Omental fat pad (tissue), 4 donors: ENCODE data around the gene ERFL. TPM values are rescaled to one million over a fixed set of nuclear protein-coding genes. Genes with fewer than 3 reads are reported as not detected.
A peak's percentile ranks its signal among the peaks of the same experiment; 100 is the strongest.
"Not testable (repeated sequence)": the region's sequence is repeated elsewhere in the genome, so short reads cannot be mapped to it uniquely, and the experiment has no call there.

Experiments
- ATAC-seq: fragments of 150-250 bp; one replicate; pipeline ENCODE4 v1.9.1; 2016; ENCODE audit warnings: mild to moderate bottlenecking, moderate library complexity; ENCODE audit not compliant: low FRiP score
- DNase-seq: peaks from one replicate; pipeline ENCODE4 v3.0.0-alpha.2; 2019; ENCODE audit warnings: low spot score
- CTCF ChIP-seq, 3 donors: fragments of 450-650 bp; IDR thresholded peaks; one replicate each; pipeline ENCODE4 v1.5.1; 2016 to 2017; ENCODE audit warnings: antibody characterized with exemption in 3 of 3, mild to moderate bottlenecking in 3 of 3, moderate library complexity in 2 of 3
- total RNA-seq, 4 donors: library from RNA; depleted of rRNA; stranded (reverse); fragments of >200 nt; gene quantifications; one replicate each; pipeline ENCODE4 v1.1.0, GENCODE V29; 2016

The ERFL gene
- total RNA-seq, 4 donors from 2014 or later, result 0.25 TPM; not detected in 3

GRCh38 chr19:41944336-41944735 lies 16.1 kb upstream of the ERFL start:
- no peak for ATAC-seq
- no peak for TF ChIP-seq CTCF (IDR thresholded peaks at IDR 0.05)
- DNase-seq, result no peak

GRCh38 chr19:41941410-41942202 lies 13.4 kb upstream of the ERFL start:
- DNase-seq (no peak), ATAC-seq (no peak)
- no peak for TF ChIP-seq CTCF (IDR thresholded peaks at IDR 0.05)

GRCh38 chr19:41940731-41941409 lies 12.6 kb upstream of the ERFL start:
- DNase-seq (no peak), ATAC-seq (no peak)
- no peak for TF ChIP-seq CTCF (IDR thresholded peaks at IDR 0.05)

- TF ChIP-seq CTCF (IDR thresholded peaks at IDR 0.05), result no peak
- ATAC-seq, result peak; percentile 58
- DNase-seq, result no peak
These were observed 11.8 kb upstream of the ERFL start for GRCh38 chr19:41939861-41940730.

- ATAC-seq, DNase-seq: not testable (repeated sequence)
These were observed 11.0 kb upstream of the ERFL start for GRCh38 chr19:41939209-41939608.

- no peak for TF ChIP-seq CTCF (IDR thresholded peaks at IDR 0.05)
- ATAC-seq (no peak), DNase-seq (no peak)
These were observed 9.5 kb upstream of the ERFL start for GRCh38 chr19:41937525-41938468.
